Stimulated activated naive CD8-positive, alpha-beta T cell treated with anti-CD3 and anti-CD28 coated beads, Interleukin-15, Interleukin-2, amounts not matched to agents 100 ng/mL and 50 ng/mL, for 24 hours (primary cell): ENCODE results near the gene GTPBP6.
"Not testable (repeated sequence)": the region's sequence is repeated elsewhere in the genome, so short reads cannot be mapped to it uniquely, and the experiment has no call there.

ENCODE experiments used
- H3K27ac Mint-ChIP-seq: one replicate; pipeline ENCODE4 v1.8.0; 2021; ENCODE audit warnings: mild to moderate bottlenecking, mixed read lengths
- H3K27me3 Mint-ChIP-seq: one replicate; pipeline ENCODE4 v1.8.0; 2021; ENCODE audit warnings: mixed read lengths
- H3K36me3 Mint-ChIP-seq: one replicate; pipeline ENCODE4 v1.8.0; 2021; ENCODE audit warnings: low read depth, mixed read lengths
- H3K4me1 Mint-ChIP-seq: one replicate; pipeline ENCODE4 v1.8.0; 2021; ENCODE audit warnings: low read depth, mixed read lengths
- H3K4me3 Mint-ChIP-seq: one replicate; pipeline ENCODE4 v1.8.0; 2021; ENCODE audit warnings: mild to moderate bottlenecking, mixed read lengths
- H3K9me3 Mint-ChIP-seq: one replicate; pipeline ENCODE4 v1.8.0; 2021; ENCODE audit warnings: mixed read lengths

The GTPBP6 gene

DNA sequence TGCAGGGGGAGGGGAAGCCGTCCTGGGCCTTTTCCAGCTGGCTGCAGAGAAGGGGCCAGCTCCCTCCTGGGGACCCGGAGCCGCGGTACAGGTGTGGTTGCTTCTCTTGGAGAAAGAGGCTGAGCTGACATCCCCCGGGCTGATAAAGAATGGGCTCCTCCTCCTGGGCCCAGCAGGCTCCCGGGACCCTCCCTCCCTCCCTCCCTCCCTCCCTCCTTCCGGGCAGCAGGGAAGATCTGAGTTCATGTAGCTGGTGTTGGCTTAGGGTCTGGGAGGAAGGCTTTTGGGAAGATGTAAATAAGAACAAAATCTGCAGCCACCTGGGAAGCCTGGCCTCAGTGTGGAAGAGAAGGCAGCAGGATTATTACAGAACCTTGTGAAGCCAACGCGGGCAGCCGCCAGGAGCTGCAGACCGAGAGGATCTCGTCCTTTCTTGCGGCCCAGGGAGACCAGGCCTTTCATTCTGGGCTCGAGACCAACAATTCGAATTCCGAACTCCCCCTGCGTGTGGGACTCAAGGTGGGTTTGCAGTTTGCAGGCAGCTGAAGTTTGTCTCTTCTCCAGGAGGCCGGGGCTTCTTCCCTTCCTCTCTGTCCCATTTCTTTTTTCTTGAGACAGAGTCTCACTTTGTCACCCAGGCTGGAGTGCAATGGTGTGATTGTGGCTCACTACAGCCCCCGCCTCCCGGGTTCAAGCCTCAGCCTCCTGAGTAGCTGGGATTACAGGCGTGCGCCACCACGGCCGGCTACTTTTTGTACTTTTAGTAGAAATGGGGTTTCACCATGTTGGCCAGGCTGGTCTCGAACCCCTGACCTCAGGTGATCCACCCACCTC lies 37.2 kb downstream of the GTPBP6 start, which contains the start of gene PLCXD1:
Gene PLCXD1, plus strand, starts transcription at position 216 of the 834 bp plus-strand sequence. CDS start 2,807 bp downstream, outside the sequence.
- Mint-ChIP-seq H3K27me3 (no peaks in the 10 kb centered on the region), H3K36me3 (peaks cover 12% of the 10 kb centered on the region), H3K4me1 (peaks cover 24% of the 10 kb centered on the region), H3K4me3 (peak within 1 kb of the TSS; percentile 58), H3K27ac (no peak within 1 kb of the TSS), H3K9me3 (no peaks in the 10 kb centered on the region)

GRCh38 chrX:280722-281121 lies 37.9 kb downstream of the GTPBP6 start:
- peaks cover 24% of the 10 kb centered on the region for H3K4me1 Mint-ChIP-seq
- not testable (repeated sequence) for H3K27me3 Mint-ChIP-seq, H3K9me3 Mint-ChIP-seq, H3K4me3 Mint-ChIP-seq, H3K27ac Mint-ChIP-seq
- peaks cover 11% of the 10 kb centered on the region for H3K36me3 Mint-ChIP-seq

- H3K27ac Mint-ChIP-seq, H3K4me3 Mint-ChIP-seq, H3K9me3 Mint-ChIP-seq, H3K27me3 Mint-ChIP-seq, H3K36me3 Mint-ChIP-seq: not testable (repeated sequence)
- H3K4me1 Mint-ChIP-seq = peaks cover 23% of the 10 kb centered on the region
Measured at GRCh38 chrX:279757-280604, 38.6 kb downstream of the GTPBP6 start.

DNA sequence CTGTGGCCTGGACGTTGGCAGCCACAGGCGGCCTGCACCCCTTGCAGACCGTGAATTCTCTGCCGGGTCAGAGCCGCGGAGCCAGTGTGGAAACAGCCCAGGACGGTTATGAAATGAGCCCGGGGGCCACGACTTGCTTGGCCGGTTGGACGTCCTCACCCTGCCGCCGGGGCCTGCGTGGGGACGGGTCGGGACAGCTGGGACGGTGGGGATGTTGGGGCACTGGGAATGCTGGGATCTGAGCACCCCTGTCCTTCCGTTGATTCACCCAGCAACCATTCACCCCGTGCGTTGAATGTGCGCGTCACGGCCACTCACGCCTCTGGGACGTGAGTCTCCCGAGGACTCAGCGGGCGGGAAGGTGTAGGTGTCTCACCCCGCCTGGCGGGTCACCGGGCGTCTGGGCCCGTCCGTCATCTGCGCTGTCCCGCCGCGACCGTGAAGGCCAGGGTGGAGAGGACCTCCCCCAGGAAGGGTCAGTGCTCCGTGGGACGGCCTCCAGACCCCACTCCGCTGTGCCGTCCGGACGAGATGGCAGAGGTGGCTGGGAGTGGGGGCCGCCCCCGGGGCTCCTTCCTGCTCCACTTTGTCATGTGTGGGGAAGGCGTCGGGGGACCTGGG lies 41.9 kb downstream of the GTPBP6 start:
- H3K4me1 Mint-ChIP-seq = peaks cover 17% of the 10 kb centered on the region
- no peaks in the 10 kb centered on the region for H3K9me3 Mint-ChIP-seq
- no peaks in the 10 kb centered on the region for H3K36me3 Mint-ChIP-seq
- no peaks in the 10 kb centered on the region for H3K27me3 Mint-ChIP-seq
- no peak overlapping the region for H3K27ac Mint-ChIP-seq
- H3K4me3 Mint-ChIP-seq = peak overlapping the region; percentile 73

DNA sequence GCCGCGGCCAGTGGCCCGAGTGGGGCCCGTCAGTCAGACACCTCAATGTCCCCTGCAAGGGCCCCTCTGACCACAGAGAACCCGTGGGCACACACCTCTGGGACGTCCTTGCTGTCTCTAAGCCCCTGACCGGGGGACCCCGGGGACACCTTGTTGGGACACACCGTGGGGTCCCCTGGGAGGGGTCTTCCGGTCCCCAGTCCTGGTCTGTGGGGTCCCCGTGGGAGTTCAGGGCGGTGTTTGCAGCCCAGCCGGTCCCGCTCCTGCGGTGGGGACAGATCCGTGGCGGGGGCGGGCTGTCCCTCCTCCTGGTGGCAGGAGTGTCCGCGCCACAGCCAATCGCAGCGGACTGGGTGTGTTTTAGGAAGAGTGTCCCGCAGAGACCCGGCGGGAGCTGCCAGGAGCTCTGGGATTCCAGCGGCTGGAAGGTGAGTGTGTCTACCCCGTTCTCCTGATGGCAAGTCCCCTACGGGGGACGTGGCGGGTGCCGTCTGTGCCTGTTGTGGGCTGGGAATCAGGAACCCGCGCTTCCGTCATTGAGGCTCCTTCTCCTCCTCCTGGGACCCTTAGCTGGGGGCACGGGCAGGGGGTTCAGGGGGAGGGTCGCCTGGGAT lies 42.5 kb downstream of the GTPBP6 start:
- peaks cover 17% of the 10 kb centered on the region for H3K4me1 Mint-ChIP-seq
- no peaks in the 10 kb centered on the region for H3K36me3 Mint-ChIP-seq
- no peaks in the 10 kb centered on the region for H3K27me3 Mint-ChIP-seq
- no peaks in the 10 kb centered on the region for H3K9me3 Mint-ChIP-seq
- peak overlapping the region; percentile 73 for H3K4me3 Mint-ChIP-seq
- H3K27ac Mint-ChIP-seq = no peak overlapping the region

DNA sequence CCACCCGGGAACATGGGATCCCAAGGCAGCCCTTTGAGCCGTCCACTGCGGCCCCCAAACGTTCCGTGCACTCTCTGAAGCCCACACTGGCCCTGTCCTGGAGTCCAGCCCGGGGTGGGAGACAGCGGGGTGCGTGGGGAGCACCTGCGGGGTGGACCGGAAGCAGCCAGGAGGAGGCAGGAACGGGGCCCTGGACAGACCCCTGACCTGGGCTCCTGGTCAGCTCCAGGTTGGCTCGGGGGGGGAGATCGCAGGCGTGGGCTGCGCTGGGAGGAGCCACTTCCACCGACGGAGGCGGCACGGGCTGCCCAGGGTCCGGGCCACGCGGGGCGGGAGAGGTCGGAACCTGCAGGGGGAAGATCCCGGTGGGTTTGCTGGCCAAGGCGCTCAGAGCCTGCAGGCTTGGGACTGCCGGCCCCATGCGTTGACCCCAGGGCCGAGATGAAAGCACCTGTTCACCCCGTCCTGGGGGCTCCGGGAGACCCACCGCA lies 43.1 kb downstream of the GTPBP6 start:
- H3K9me3 Mint-ChIP-seq = no peaks in the 10 kb centered on the region
- H3K4me3 Mint-ChIP-seq = peak overlapping the region; percentile 20
- no peak overlapping the region for H3K27ac Mint-ChIP-seq
- H3K27me3 Mint-ChIP-seq = no peaks in the 10 kb centered on the region
- peaks cover 17% of the 10 kb centered on the region for H3K4me1 Mint-ChIP-seq
- H3K36me3 Mint-ChIP-seq = no peaks in the 10 kb centered on the region

DNA sequence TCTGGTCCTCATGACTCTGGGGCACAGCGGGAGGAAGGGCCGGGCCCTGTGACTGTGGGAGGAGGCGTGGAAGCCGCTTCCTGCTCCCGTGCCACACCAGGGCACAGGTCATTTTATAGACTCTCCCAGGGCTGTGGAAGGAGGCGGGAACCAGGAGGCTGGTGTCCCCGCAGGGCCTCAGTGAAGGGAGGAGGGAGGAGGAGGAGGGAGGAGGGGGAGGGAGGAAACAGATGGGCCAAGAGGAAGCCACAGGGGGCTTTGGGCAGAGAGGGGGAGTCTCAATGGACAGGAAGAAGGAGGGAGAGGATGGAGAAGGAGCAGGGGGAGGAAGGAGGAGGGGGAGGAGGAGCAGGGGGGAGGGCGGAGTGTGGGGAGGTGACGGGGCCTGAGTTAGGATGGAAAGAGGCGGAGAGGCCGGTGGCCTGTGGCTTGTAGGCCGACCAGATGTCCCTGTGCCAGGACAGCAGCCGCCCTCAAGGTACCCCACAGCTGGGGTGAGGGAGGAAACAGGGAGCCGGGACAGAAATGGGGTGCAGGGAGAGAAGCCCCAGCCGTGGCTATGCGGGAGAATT lies 43.6 kb downstream of the GTPBP6 start:
- H3K4me3 Mint-ChIP-seq = peak overlapping the region; percentile 20
- no peaks in the 10 kb centered on the region for H3K27me3 Mint-ChIP-seq
- H3K4me1 Mint-ChIP-seq = peaks cover 17% of the 10 kb centered on the region
- no peaks in the 10 kb centered on the region for H3K36me3 Mint-ChIP-seq
- no peak overlapping the region for H3K27ac Mint-ChIP-seq
- no peaks in the 10 kb centered on the region for H3K9me3 Mint-ChIP-seq

- Mint-ChIP-seq H3K27ac (no peak overlapping the region), H3K4me3 (no peak overlapping the region), H3K27me3 (no peaks in the 10 kb centered on the region), H3K36me3 (no peaks in the 10 kb centered on the region), H3K9me3 (no peaks in the 10 kb centered on the region), H3K4me1 (peaks cover 3% of the 10 kb centered on the region)
Measured at GRCh38 chrX:270848-271367, 47.7 kb downstream of the GTPBP6 start.

DNA sequence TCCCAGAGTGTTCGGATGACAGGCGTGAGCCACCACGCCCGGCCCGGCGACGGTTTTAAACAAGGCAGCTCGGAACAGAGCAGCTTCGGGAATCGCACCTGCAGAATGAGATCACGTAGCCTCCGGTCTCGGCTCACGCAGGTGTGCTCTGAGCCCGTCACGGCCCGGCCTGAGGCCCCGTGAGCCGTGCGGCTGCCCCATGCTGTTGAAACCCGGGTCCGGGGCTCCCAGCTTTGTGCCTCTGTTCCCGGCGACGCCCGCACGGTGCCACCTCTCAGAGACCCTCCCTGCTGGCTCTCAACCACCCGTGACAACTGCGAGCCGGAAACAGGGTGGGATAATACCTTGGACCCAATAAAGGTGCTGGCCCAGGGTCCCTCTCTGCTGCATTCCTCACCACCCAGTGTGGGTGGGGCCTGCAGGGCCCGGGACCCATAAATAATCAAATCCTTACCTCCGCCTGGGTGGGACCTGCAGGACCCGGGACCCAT lies 50.8 kb downstream of the GTPBP6 start:
- H3K4me3 Mint-ChIP-seq = no peak overlapping the region
- H3K4me1 Mint-ChIP-seq = no peaks in the 10 kb centered on the region
- no peaks in the 10 kb centered on the region for H3K36me3 Mint-ChIP-seq
- no peaks in the 10 kb centered on the region for H3K27me3 Mint-ChIP-seq
- H3K9me3 Mint-ChIP-seq = no peaks in the 10 kb centered on the region
- H3K27ac Mint-ChIP-seq = no peak overlapping the region

DNA sequence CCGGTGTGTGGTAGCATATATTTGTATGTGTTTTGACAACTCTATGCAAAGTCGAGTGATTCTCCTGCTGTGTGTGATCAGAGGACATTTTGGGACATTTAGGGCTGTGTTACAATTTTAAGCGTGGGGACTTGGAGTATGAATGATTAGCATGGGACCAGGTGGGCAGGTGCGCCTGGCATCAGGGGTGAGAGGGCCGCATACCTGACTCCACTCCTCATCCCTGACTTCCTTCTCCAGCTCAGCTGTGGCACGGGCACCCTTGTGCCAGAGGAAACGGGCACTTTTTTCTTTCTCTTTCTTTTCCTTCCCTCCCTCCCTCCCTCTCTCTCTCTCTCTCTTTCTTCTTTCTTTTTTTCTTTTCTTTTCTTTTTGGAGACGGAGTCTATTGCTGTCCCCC lies 53.1 kb downstream of the GTPBP6 start:
- H3K36me3 Mint-ChIP-seq = no peaks in the 10 kb centered on the region
- H3K9me3 Mint-ChIP-seq = no peaks in the 10 kb centered on the region
- no peaks in the 10 kb centered on the region for H3K4me1 Mint-ChIP-seq
- H3K4me3 Mint-ChIP-seq = no peak overlapping the region
- H3K27ac Mint-ChIP-seq = no peak overlapping the region
- no peaks in the 10 kb centered on the region for H3K27me3 Mint-ChIP-seq

DNA sequence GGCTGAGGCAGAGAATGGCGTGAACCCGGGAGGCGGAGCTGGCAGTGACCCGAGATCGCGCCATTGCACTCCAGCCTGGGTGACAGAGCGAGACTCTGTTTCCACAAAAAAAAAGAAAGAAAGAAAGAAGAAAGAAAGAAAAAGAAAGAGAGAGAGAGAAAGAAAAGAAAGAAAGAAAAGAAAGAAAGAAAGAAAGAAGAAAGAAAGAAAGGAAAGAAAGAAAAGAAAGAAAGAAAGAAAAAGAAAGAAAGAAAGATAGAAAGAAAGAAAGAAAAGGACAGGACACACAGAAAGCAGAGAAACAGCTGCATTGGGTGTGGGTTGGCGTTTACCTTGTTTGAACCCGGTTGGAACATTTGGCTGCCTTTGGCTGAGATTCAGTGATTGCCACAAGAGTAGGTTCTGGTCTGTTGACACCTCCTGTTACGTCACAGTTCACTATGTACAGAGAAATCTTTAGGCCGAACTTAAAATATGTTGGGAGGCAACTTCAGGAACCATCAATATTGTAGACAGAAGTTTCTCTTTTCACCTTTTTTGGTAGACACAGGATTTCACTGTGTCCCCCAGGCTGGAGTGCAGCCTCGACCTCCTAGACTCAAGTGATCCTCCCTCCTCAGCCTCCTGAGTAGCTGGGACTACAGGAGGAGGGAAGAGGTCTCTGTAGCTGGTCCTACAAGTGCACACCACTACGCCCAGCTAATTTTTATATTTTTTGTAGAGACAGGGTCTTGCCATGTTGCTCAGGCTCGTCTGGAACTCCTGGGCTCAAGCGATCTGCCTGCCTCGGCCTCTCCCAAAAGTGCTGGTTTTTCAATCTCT lies 53.8 kb downstream of the GTPBP6 start:
- no peak overlapping the region for H3K4me3 Mint-ChIP-seq

DNA sequence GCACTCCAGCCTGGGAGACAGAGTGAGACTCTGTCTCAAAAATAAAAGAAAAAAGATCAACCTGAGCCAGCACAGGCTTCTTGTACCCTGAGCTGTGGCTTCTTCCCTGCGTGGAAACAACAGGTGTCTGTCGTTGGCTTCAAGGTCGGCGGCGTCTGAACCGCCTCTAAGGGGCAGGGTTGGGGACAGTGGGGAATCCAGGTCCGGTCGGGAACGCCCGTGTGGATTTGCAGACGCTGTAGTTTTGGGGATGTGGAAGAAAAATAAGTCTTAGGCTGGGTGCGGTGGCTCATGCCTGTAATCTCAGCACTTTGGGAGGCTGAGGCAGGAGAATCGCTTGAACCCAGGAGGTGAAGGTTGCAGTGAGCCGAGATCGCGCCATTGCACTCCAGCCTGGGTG lies 54.6 kb downstream of the GTPBP6 start:
- not testable (repeated sequence) for H3K4me3 Mint-ChIP-seq, H3K36me3 Mint-ChIP-seq, H3K9me3 Mint-ChIP-seq, H3K27ac Mint-ChIP-seq, H3K4me1 Mint-ChIP-seq, H3K27me3 Mint-ChIP-seq

More for the DNA sequence above, 53.8 kb downstream of the GTPBP6 start:
- Mint-ChIP-seq H3K9me3 (no peaks in the 10 kb centered on the region), H3K27ac (no peak overlapping the region), H3K36me3 (no peaks in the 10 kb centered on the region), H3K4me1 (no peaks in the 10 kb centered on the region), H3K27me3 (no peaks in the 10 kb centered on the region)

DNA sequence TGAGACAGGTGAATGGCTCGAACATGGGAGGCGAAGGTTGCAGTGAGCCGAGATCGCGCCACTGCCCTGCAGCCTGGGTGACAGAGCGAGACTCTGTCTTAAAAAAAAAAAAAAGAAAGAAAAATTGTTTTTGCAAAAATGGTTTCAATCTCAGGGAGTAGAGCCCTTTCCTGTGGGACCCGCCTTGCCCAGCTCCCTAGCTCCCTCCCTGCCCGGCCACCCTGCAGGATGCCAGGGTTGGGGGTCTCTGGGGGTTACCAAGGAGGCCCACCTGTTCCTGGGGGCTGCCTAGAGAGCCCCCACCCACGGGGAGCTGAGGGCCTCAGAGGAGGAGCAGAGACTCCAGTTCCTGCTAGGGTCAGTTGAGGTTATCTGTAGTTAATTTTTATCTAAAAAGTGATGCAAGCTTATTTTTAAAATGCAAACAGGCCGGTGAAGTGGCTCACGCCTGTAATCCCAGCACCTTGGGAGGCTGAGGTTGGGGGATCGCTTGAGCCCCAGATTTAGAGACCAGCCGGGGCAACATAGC lies 56.2 kb downstream of the GTPBP6 start:
- Mint-ChIP-seq H3K9me3 (no peaks in the 10 kb centered on the region), H3K27ac (no peak overlapping the region), H3K4me1 (no peaks in the 10 kb centered on the region), H3K36me3 (no peaks in the 10 kb centered on the region), H3K27me3 (no peaks in the 10 kb centered on the region), H3K4me3 (no peak overlapping the region)
